MM.1S (cell line): ENCODE data around the gene PRR33.
"Not testable (repeated sequence)": the region's sequence is repeated elsewhere in the genome, so short reads cannot be mapped to it uniquely, and the experiment has no call there.

Source experiments
- DNase-seq: peaks from one replicate; pipeline ENCODE4 v3.0.0-alpha.2; 2015
- H2AFZ ChIP-seq: fragments of 300-600 bp; sonication (generic); 2 replicates; pipeline ENCODE4 v1.6.0; 2016; ENCODE audit warnings: antibody characterized with exemption, low read length
- H3F3A ChIP-seq: fragments of 300-600 bp; sonication (generic); 2 replicates; pipeline ENCODE4 v1.6.1; 2016; ENCODE audit warnings: mild to moderate bottlenecking, antibody characterized with exemption, low read length, moderate library complexity, mixed read lengths; ENCODE audit not compliant: insufficient read depth
- H3K27ac ChIP-seq: fragments of 300-600 bp; sonication (generic); 2 replicates; pipeline ENCODE4 v1.5.1; 2016; ENCODE audit warnings: mild to moderate bottlenecking, low read length
- H3K27me3 ChIP-seq: fragments of 300-600 bp; sonication (generic); replicated peaks from 2 replicates; pipeline ENCODE4 v1.6.0; 2016; ENCODE audit warnings: low read length; ENCODE audit not compliant: insufficient read depth
- H3K36me3 ChIP-seq: fragments of 300-600 bp; sonication (generic); replicated peaks from 2 replicates; pipeline ENCODE4 v1.6.1; 2016; ENCODE audit warnings: mild to moderate bottlenecking, low read length, mixed read lengths; ENCODE audit not compliant: insufficient read depth
- H3K4me1 ChIP-seq: fragments of 300-600 bp; sonication (generic); 2 replicates; pipeline ENCODE4 v1.6.1; 2016; ENCODE audit warnings: low read length, mixed read lengths
- H3K4me2 ChIP-seq: fragments of 300-600 bp; sonication (generic); 2 replicates; pipeline ENCODE4 v1.6.0; 2016; ENCODE audit warnings: low read depth, low read length
- H3K4me3 ChIP-seq: fragments of 300-600 bp; sonication (generic); 2 replicates; pipeline ENCODE4 v1.5.1; 2016; ENCODE audit warnings: low read length, mixed read lengths
- H3K79me2 ChIP-seq: fragments of 300-600 bp; sonication (generic); 2 replicates; pipeline ENCODE4 v1.6.1; 2016; ENCODE audit warnings: mixed run types, low read length, mixed read lengths
- H3K9ac ChIP-seq: fragments of 300-600 bp; sonication (generic); 2 replicates; pipeline ENCODE4 v1.6.1; 2016; ENCODE audit warnings: low read length, mixed read lengths
- H3K9me2 ChIP-seq: fragments of 300-600 bp; sonication (generic); replicated peaks from 2 replicates; pipeline ENCODE4 v1.6.1; 2016; ENCODE audit warnings: mild to moderate bottlenecking, low read length, mixed read lengths; ENCODE audit not compliant: insufficient read depth
- H3K9me3 ChIP-seq: fragments of 300-600 bp; sonication (generic); replicated peaks from 2 replicates; pipeline ENCODE4 v1.6.1; 2016; ENCODE audit warnings: mild to moderate bottlenecking, low read length, mixed read lengths; ENCODE audit not compliant: insufficient read depth
- H4K20me1 ChIP-seq: fragments of 300-600 bp; sonication (generic); 2 replicates; pipeline ENCODE4 v1.6.1; 2016; ENCODE audit warnings: mild to moderate bottlenecking, low read length, moderate library complexity, mixed read lengths; ENCODE audit not compliant: insufficient read depth
- EZH2 ChIP-seq: fragments of 300-600 bp; sonication (generic); optimal IDR thresholded peaks from 2 replicates; pipeline ENCODE3; 2017; ENCODE audit warnings: low read depth, mild to moderate bottlenecking, antibody characterized with exemption, low read length, mixed read lengths
- EZH2phosphoT487 ChIP-seq: fragments of 300-600 bp; sonication (generic); IDR thresholded peaks from 2 replicates; pipeline ENCODE4 v1.6.1; 2018; ENCODE audit warnings: antibody characterized with exemption, low read length
- TF ChIP-seq, protein P1 (sequence below): fragments of 300-600 bp; sonication (generic); IDR thresholded peaks from 2 replicates; pipeline ENCODE4 v1.5.1; 2016; ENCODE audit warnings: antibody characterized with exemption, low read length, mixed read lengths

Gene PRR33

GRCh38 chr11:1891831-1892115 lies at the start of gene PRR33:
PRR33 (minus strand) TSS chr11:1891895; CDS start chr11:1890584, 1,311 bp downstream.
- Histone ChIP-seq H3F3A (no peaks in the 10 kb centered on the region), H3K36me3 (no peaks in the 10 kb centered on the region), H3K79me2 (no peaks in the 10 kb centered on the region), H3K9me3 (no peaks in the 10 kb centered on the region), H3K9ac (no peak within 1 kb of the TSS), H3K4me3 (no peak within 1 kb of the TSS), H2AFZ (no peak within 1 kb of the TSS), H3K4me2 (no peak within 1 kb of the TSS), H3K27me3 (peaks cover 22% of the 10 kb centered on the region), H4K20me1 (no peaks in the 10 kb centered on the region), H3K4me1 (no peaks in the 10 kb centered on the region), H3K9me2 (no peaks in the 10 kb centered on the region), H3K27ac (no peak within 1 kb of the TSS)
- TF ChIP-seq EZH2phosphoT487, result no peak
- no peak for TF ChIP-seq EZH2
- TF ChIP-seq, protein P1, sequence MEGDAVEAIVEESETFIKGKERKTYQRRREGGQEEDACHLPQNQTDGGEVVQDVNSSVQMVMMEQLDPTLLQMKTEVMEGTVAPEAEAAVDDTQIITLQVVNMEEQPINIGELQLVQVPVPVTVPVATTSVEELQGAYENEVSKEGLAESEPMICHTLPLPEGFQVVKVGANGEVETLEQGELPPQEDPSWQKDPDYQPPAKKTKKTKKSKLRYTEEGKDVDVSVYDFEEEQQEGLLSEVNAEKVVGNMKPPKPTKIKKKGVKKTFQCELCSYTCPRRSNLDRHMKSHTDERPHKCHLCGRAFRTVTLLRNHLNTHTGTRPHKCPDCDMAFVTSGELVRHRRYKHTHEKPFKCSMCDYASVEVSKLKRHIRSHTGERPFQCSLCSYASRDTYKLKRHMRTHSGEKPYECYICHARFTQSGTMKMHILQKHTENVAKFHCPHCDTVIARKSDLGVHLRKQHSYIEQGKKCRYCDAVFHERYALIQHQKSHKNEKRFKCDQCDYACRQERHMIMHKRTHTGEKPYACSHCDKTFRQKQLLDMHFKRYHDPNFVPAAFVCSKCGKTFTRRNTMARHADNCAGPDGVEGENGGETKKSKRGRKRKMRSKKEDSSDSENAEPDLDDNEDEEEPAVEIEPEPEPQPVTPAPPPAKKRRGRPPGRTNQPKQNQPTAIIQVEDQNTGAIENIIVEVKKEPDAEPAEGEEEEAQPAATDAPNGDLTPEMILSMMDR, result no peak
- no peak for DNase-seq

DNA sequence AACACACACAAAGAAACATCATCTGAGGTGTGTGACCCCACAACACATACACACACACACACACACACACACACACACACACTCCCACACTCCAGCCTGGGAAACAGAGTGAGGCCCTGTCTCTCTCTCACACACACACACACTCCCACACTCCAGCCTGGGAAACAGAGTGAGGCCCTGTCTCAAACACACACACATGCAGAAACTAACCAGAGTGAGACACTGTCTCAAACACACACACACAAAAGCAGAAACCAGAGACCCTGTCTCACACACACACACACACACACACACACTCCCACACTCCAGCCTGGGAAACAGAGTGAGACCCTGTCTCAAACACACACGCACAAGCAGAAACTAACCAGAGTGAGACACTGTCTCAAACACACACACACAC lies 48.1 kb upstream of the PRR33 start:
- H3K4me1 ChIP-seq, H3K36me3 ChIP-seq, H3K27ac ChIP-seq, DNase-seq, H3K79me2 ChIP-seq, H4K20me1 ChIP-seq, H3F3A ChIP-seq, H3K4me2 ChIP-seq, H3K9me3 ChIP-seq, H3K9me2 ChIP-seq, H3K9ac ChIP-seq, H2AFZ ChIP-seq, H3K4me3 ChIP-seq: not testable (repeated sequence)
- H3K27me3 ChIP-seq, result peaks cover 80% of the 10 kb centered on the region

- no peak overlapping the region for H3K27ac ChIP-seq
- no peak overlapping the region for H3K9ac ChIP-seq
- H2AFZ ChIP-seq, result no peak overlapping the region
- no peak overlapping the region for H3K4me2 ChIP-seq
- no peaks in the 10 kb centered on the region for H3F3A ChIP-seq
- H3K4me1 ChIP-seq, result no peaks in the 10 kb centered on the region
- H3K27me3 ChIP-seq, result peaks cover 84% of the 10 kb centered on the region
- H3K36me3 ChIP-seq, result no peaks in the 10 kb centered on the region
- H3K4me3 ChIP-seq, result no peak overlapping the region
- TF ChIP-seq EZH2 (no peak), EZH2phosphoT487 (no peak)
- TF ChIP-seq, protein P1, result no peak
- no peaks in the 10 kb centered on the region for H3K9me3 ChIP-seq
- DNase-seq, result no peak
- no peaks in the 10 kb centered on the region for H3K79me2 ChIP-seq
- no peaks in the 10 kb centered on the region for H3K9me2 ChIP-seq
- no peaks in the 10 kb centered on the region for H4K20me1 ChIP-seq
Observed at GRCh38 chr11:1939006-1939625, 47.4 kb upstream of the PRR33 start.

DNA sequence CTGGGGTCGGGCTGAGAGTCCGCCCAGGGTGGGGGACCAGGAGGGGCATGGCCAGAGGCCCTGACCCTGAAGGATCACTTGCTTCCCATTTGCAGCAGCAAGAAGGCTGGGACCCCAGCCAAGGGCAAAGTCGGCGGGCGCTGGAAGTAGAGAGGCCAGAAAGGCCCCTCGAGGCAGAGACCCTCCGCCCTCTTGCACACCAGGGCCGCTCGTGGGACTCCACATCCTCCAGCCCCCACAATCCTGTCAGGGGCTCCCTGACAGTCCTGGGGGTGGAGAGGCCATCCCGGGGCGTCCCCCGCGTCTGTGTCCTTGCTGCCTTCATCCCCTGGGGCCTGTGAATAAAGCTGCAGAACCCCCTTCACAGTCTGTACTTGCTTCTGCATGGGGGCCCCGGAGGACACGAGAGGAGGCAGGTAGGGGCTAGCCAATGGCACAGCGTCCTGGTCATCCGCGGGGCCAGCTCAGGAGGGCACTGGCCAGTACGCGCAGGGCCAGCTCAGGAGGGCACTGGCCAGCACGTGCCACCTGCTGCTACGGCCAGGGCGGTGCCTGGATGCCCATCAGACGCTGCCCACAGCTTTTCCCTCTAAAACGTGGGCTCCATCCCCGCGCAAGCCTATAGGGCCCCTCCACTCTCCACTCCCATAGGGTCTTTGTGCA lies 46.8 kb upstream of the PRR33 start:
- H3K27ac ChIP-seq, result no peak overlapping the region
- no peaks in the 10 kb centered on the region for H3F3A ChIP-seq
- no peaks in the 10 kb centered on the region for H4K20me1 ChIP-seq
- H3K9me3 ChIP-seq, result no peaks in the 10 kb centered on the region
- no peaks in the 10 kb centered on the region for H3K4me1 ChIP-seq
- no peaks in the 10 kb centered on the region for H3K9me2 ChIP-seq
- no peak overlapping the region for H3K4me3 ChIP-seq
- H3K9ac ChIP-seq, result no peak overlapping the region
- H3K79me2 ChIP-seq, result no peaks in the 10 kb centered on the region
- no peak for DNase-seq
- no peaks in the 10 kb centered on the region for H3K36me3 ChIP-seq
- H3K4me2 ChIP-seq, result no peak overlapping the region
- H2AFZ ChIP-seq, result no peak overlapping the region
- H3K27me3 ChIP-seq, result peaks cover 84% of the 10 kb centered on the region
- TF ChIP-seq, protein P1, result no peak
- no peak for TF ChIP-seq EZH2phosphoT487
- TF ChIP-seq EZH2, result no peak
